Psoas muscle (tissue), 8 donors: Measurements from ENCODE around the gene KCNS3. TPM values are rescaled to one million over a fixed set of nuclear protein-coding genes. Genes with fewer than 3 reads are reported as not detected.

Experiments used
- ATAC-seq, 4 donors: fragments of 200-7000 bp; cut with Tn5 transposase; one replicate each; pipeline ENCODE4 v1.9.1; 2020; ENCODE audit warnings: moderate library complexity in 3 of 4, mild to moderate bottlenecking in 2 of 4
- DNase-seq, 2 donors: peaks; one replicate each; pipeline ENCODE4 v3.0.0-alpha.2; 2020
- H3K27ac ChIP-seq: fragments of 200-600 bp; one replicate; pipeline ENCODE4 v1.8.0; 2022
- H3K27me3 ChIP-seq, 3 donors: fragments of 200-600 bp in 1 of 3; one replicate each; pipeline versions ENCODE4 v1.6.1 to v1.8.0; 2013 to 2022; ENCODE audit warnings: low read length in 2 of 3, mild to moderate bottlenecking in 2 of 3, moderate library complexity in 1 of 3; ENCODE audit not compliant: insufficient read depth in 3 of 3
- H3K36me3 ChIP-seq, 2 donors: fragments of 200-600 bp in 1 of 2; one replicate each; pipeline versions ENCODE4 v1.6.1 to v1.8.0; 2013 to 2022; ENCODE audit warnings: low read depth in 1 of 2, mild to moderate bottlenecking in 1 of 2, moderate library complexity in 1 of 2; ENCODE audit not compliant: insufficient read depth in 1 of 2
- H3K4me1 ChIP-seq: fragments of 200-600 bp; one replicate; pipeline ENCODE4 v1.8.0; 2022
- H3K4me3 ChIP-seq: fragments of 200-600 bp; one replicate; pipeline ENCODE4 v1.8.0; 2022; ENCODE audit warnings: mild to moderate bottlenecking
- H3K9me3 ChIP-seq: fragments of 200-600 bp; one replicate; pipeline ENCODE4 v1.8.0; 2022
- CTCF ChIP-seq: fragments of 200-600 bp; IDR thresholded peaks from one replicate; pipeline ENCODE4 v1.8.0; 2022; ENCODE audit warnings: antibody characterized with exemption
- WGBS, 3 donors: extraction: QIAGEN DNeasy Blood & Tissue Kit; methylation state at CpG; one replicate each; pipeline versions ENCODE4 v1.1.6 to v1.1.7; 2013; 5-methylcytosine and 5-hydroxymethylcytosine counted together
- intact Hi-C, 2 donors: fragments of 100-400 bp; cut with DNase I; formaldehyde crosslinking; loops; one replicate each; pipeline versions ENCODE4 v1.11.0 to v1.14.2; 2022
- polyA plus RNA-seq, 3 donors: library from polyadenylated mRNA; stranded (reverse); fragments of 200-250 nt; gene quantifications; one replicate each; pipeline ENCODE4 v1.2.3, GENCODE V29; 2013
- total RNA-seq, 4 donors: library from RNA; stranded (reverse); fragmentation: NEBNext Ultra II Directional in 2 of 4; extraction: Animal tissue kit (Norgen Biotek cat#: 25700) in 2 of 4; gene quantifications; one replicate each; pipeline versions ENCODE4 v1.2.1 to v1.2.4, GENCODE V29; 2021 to 2023
- donor health status: healthy with polysubstance abuse.
- donor health status: DM: no; HTN: no; CAD: no; lungs with moderate emphysema.
- donor health status: Bipolar disorder and iron deficiency.
- donor health status: healthy.
- donor health status: DM: yes; HTN: yes; CAD: no.
- donor health status: DM: no; HTN: no; CAD: no.
- donor health status: DM: no; HTN: no; CAD: no.
- donor health status: DM: yes; HTN: yes; CAD: no.

Gene KCNS3
- total and polyA plus RNA-seq, 7 donors = 3.6 to 29.2 (median 12.1) TPM

DNA sequence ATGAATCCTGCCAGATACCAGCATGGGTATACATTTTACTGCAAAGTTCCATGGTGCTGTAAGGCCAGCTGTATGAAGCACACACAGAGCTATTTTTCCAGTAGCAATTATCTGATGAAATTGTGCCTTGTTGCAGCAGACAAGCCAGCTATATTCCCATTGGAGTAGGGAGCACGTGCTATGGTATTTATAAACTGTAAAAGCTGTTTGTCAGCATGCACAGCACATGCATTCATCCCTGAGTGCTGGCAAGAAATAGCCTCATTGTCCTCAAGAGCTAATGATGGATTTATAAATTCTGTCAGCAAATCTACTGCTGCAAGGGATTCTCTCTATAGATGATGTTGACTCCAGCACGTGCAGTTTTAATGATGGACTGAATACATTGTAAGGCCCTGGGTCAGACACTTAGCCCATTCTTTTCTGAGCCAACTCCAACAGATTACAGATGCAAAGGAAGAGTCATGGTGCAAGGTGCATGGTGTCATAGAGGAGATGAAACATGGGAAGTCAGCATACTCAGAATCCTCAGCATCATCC lies 61.7 kb downstream of the KCNS3 start:
- Histone ChIP-seq H3K9me3 (no peaks in the 10 kb centered on the region), H3K4me1 (no peaks in the 10 kb centered on the region), H3K27ac (no peak overlapping the region), H3K4me3 (no peak overlapping the region), H3K27me3 (no peaks in the 10 kb centered on the region), H3K36me3 (no peaks in the 10 kb centered on the region)
- intact Hi-C loops = no loop called here
- ATAC-seq (no peak), DNase-seq (no peak)
- TF ChIP-seq CTCF = no peak
- 32 to 34% (median 32%) methylated on average over 2 of the region's 2 CpGs for WGBS, 3 donors

DNA sequence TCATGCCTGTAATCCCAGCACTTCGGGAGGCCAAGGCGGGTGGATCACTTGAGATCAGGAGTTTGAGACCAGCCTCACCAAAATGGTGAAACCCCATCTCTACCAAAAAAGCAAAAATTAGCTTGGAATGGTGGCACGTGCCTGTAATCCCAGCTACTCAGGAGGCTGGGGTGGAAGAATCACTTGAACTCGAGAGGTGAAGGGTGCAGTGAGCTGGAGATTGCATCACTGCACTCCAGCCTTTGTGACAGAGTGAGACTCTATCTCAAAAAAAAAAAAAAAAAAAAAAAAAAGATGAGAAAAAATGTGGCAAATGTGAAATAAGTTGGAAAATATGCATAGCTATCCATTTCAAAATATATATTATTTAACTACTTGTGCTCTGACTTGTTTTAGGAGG lies 65.0 kb downstream of the KCNS3 start:
- Histone ChIP-seq H3K36me3 (no peaks in the 10 kb centered on the region), H3K27ac (no peak overlapping the region), H3K9me3 (no peaks in the 10 kb centered on the region), H3K27me3 (no peaks in the 10 kb centered on the region), H3K4me1 (no peaks in the 10 kb centered on the region), H3K4me3 (no peak overlapping the region)
- no peak for DNase-seq
- TF ChIP-seq CTCF = no peak
- intact Hi-C loops = no loop called here
- WGBS, 3 donors = 81 to 85% (median 81%) methylated on average over 4 of the region's 4 CpGs
- ATAC-seq = no peak

DNA sequence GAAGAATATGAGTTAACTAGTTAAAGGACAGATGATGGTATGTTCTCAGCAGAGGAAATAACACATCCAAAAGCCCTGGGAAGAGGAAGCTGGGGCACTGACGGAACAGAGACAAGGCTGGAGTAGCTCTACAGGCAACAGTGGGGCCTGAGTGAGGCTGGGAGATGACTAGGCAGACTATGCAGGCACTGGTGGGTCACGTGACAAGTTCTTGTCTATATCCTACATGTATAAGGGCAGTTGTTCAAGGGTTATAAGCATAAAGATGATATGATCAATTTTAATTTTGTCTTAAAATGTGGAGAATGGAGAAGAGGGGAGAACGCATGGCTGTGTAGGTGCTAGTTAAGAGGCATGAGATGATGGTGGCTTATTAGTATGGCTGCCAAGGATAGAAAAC lies 68.6 kb downstream of the KCNS3 start:
- Histone ChIP-seq H3K9me3 (no peaks in the 10 kb centered on the region), H3K4me1 (no peaks in the 10 kb centered on the region), H3K27me3 (no peaks in the 10 kb centered on the region), H3K4me3 (no peak overlapping the region), H3K27ac (no peak overlapping the region), H3K36me3 (no peaks in the 10 kb centered on the region)
- DNase-seq (no peak), ATAC-seq (no peak)
- no peak for TF ChIP-seq CTCF
- intact Hi-C loops = no loop called here
- 88 to 90% (median 89%) methylated on average over 3 of the region's 3 CpGs for WGBS, 3 donors

DNA sequence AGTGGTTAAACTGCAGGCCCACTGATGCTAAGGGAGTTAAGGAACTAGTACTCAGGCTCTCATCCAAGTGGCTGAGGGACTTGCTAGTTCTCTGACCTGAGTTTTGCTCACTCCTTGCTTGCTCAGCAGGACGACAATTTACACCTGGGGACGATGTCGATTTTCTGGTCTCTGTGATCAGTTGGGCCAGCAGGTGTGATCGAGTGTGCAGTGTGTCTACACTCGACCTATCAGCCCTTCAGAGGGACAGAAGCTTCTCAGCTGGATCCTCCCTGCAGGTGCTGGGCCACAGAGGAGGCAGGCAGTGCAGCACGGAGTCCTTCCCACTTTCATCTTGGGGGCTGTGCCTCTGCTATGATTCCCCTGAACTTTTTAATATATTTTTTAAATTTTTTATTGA lies 71.5 kb downstream of the KCNS3 start:
- ATAC-seq (no peak), DNase-seq (no peak)
- no peak overlapping the region for H3K27ac ChIP-seq
- H3K36me3 ChIP-seq = no peaks in the 10 kb centered on the region
- no peak overlapping the region for H3K4me3 ChIP-seq
- no peaks in the 10 kb centered on the region for H3K4me1 ChIP-seq
- intact Hi-C loops = no loop called here
- WGBS, 3 donors = 70 to 81% (median 80%) methylated on average over 6 of the region's 6 CpGs
- no peaks in the 10 kb centered on the region for H3K9me3 ChIP-seq
- no peak for TF ChIP-seq CTCF
- H3K27me3 ChIP-seq = no peaks in the 10 kb centered on the region

GRCh38 chr2:17951563-17951962 lies 73.1 kb downstream of the KCNS3 start:
- no peak for TF ChIP-seq CTCF
- intact Hi-C loops = no loop called here
- no peak for DNase-seq
- ATAC-seq = no peak
- 88 to 92% (median 91%) methylated on average over 4 of the region's 4 CpGs for WGBS, 3 donors
- no peaks in the 10 kb centered on the region for H3K4me1 ChIP-seq
- no peak overlapping the region for H3K27ac ChIP-seq
- no peaks in the 10 kb centered on the region for H3K27me3 ChIP-seq
- H3K36me3 ChIP-seq = no peaks in the 10 kb centered on the region
- no peaks in the 10 kb centered on the region for H3K9me3 ChIP-seq
- H3K4me3 ChIP-seq = no peak overlapping the region
